Testis (tissue), 2 donors: ENCODE measurements around the gene IL17REL.

Source experiments
- POLR2A ChIP-seq: fragments of 450-650 bp; IDR thresholded peaks from one replicate; pipeline ENCODE4 v1.6.1; 2017; ENCODE audit warnings: antibody characterized with exemption, mild to moderate bottlenecking, moderate library complexity
- TF ChIP-seq, protein P1 (sequence below), 3 experiments: fragments of 450-650 bp in 2 of 3; fragments of 200-600 bp in 1 of 3; sonication (generic) in 1 of 3; IDR thresholded peaks; one replicate each; pipeline ENCODE4 v1.5.1; 2016 to 2019; ENCODE audit warnings: antibody characterized with exemption in 3 of 3, mild to moderate bottlenecking in 2 of 3, moderate library complexity in 1 of 3

DNA sequence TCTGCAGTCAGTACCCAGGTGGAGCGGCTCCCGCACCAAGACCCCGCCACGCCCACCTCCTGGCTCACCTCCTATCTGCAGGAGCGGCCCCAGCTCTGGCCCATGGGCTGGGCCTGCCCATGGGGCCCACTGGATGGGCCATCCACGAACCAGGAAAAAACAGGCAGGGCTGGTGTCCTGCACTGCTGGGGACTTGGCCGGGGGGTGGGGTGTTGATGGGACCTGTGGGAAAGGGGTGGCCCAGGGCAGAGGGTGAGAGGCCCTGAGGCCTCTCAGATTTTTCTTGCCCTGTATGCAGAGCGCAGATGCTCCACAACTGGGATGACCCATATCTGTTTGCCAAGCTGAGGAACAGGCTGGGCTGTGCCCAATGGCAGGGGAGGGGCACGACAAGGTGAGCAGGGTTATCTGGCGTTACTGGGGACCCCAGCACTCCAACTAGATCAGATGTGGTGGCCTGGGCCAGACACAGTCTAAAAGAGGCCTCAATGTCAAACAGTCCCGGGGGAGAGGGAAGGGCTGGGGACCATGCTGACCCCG, 54.7 kb downstream of the IL17REL start:
- TF ChIP-seq, protein P1, sequence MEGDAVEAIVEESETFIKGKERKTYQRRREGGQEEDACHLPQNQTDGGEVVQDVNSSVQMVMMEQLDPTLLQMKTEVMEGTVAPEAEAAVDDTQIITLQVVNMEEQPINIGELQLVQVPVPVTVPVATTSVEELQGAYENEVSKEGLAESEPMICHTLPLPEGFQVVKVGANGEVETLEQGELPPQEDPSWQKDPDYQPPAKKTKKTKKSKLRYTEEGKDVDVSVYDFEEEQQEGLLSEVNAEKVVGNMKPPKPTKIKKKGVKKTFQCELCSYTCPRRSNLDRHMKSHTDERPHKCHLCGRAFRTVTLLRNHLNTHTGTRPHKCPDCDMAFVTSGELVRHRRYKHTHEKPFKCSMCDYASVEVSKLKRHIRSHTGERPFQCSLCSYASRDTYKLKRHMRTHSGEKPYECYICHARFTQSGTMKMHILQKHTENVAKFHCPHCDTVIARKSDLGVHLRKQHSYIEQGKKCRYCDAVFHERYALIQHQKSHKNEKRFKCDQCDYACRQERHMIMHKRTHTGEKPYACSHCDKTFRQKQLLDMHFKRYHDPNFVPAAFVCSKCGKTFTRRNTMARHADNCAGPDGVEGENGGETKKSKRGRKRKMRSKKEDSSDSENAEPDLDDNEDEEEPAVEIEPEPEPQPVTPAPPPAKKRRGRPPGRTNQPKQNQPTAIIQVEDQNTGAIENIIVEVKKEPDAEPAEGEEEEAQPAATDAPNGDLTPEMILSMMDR (IDR thresholded peaks at IDR 0.05) = no peak
- no peak for TF ChIP-seq POLR2A
